ENCODE data around the gene RNF11. TPM values are rescaled to one million over a fixed set of nuclear protein-coding genes. Genes with fewer than 3 reads are reported as not detected.

The RNF11 gene
- total RNA-seq, 1 donor from 2014 or later: 87.3 TPM

- Histone ChIP-seq H3K4me3 (ENCODE audit: low read depth, low read length) (no peak overlapping the region), H3K27me3 (ENCODE audit: control insufficient read depth, insufficient read depth, low read length) (no peaks in the 10 kb centered on the region), H3K36me3 (ENCODE audit: control insufficient read depth, insufficient read depth, low read length) (no peaks in the 10 kb centered on the region)
- DNase-seq (ENCODE audit: low read depth): no peak
- TF ChIP-seq CTCF (IDR thresholded peaks at IDR 0.05; ENCODE audit: insufficient read depth, low read length, poor library complexity, severe bottlenecking): no peak
Measured at GRCh38 chr1:51301844-51302162, 65.7 kb downstream of the RNF11 start.

GRCh38 chr1:51302270-51302669 lies 66.2 kb downstream of the RNF11 start:
- no peaks in the 10 kb centered on the region for H3K27me3 ChIP-seq (ENCODE audit: control insufficient read depth, insufficient read depth, low read length)
- TF ChIP-seq CTCF (IDR thresholded peaks at IDR 0.05; ENCODE audit: insufficient read depth, low read length, poor library complexity, severe bottlenecking): no peak
- DNase-seq (ENCODE audit: low read depth): no peak
- no peak overlapping the region for H3K4me3 ChIP-seq (ENCODE audit: low read depth, low read length)
- H3K36me3 ChIP-seq (ENCODE audit: control insufficient read depth, insufficient read depth, low read length): no peaks in the 10 kb centered on the region

- Histone ChIP-seq H3K27me3 (ENCODE audit: control insufficient read depth, insufficient read depth, low read length) (no peaks in the 10 kb centered on the region), H3K4me3 (ENCODE audit: low read depth, low read length) (no peak overlapping the region), H3K36me3 (ENCODE audit: control insufficient read depth, insufficient read depth, low read length) (no peaks in the 10 kb centered on the region)
- DNase-seq (ENCODE audit: low read depth): no peak
- no peak for TF ChIP-seq CTCF (IDR thresholded peaks at IDR 0.05; ENCODE audit: insufficient read depth, low read length, poor library complexity, severe bottlenecking)
Measured at GRCh38 chr1:51302746-51303145, 66.7 kb downstream of the RNF11 start.

- no peak for DNase-seq (ENCODE audit: low read depth)
- Histone ChIP-seq H3K36me3 (ENCODE audit: control insufficient read depth, insufficient read depth, low read length) (no peaks in the 10 kb centered on the region), H3K27me3 (ENCODE audit: control insufficient read depth, insufficient read depth, low read length) (no peaks in the 10 kb centered on the region), H3K4me3 (ENCODE audit: low read depth, low read length) (no peak overlapping the region)
- no peak for TF ChIP-seq CTCF (IDR thresholded peaks at IDR 0.05; ENCODE audit: insufficient read depth, low read length, poor library complexity, severe bottlenecking)
Measured at GRCh38 chr1:51303315-51303714, 67.2 kb downstream of the RNF11 start.

- no peak for TF ChIP-seq CTCF (IDR thresholded peaks at IDR 0.05; ENCODE audit: insufficient read depth, low read length, poor library complexity, severe bottlenecking)
- Histone ChIP-seq H3K27me3 (ENCODE audit: control insufficient read depth, insufficient read depth, low read length) (no peaks in the 10 kb centered on the region), H3K36me3 (ENCODE audit: control insufficient read depth, insufficient read depth, low read length) (no peaks in the 10 kb centered on the region), H3K4me3 (ENCODE audit: low read depth, low read length) (no peak overlapping the region)
- no peak for DNase-seq (ENCODE audit: low read depth)
Measured at GRCh38 chr1:51303751-51304251, 67.7 kb downstream of the RNF11 start.

GRCh38 chr1:51304360-51304759 lies 68.3 kb downstream of the RNF11 start:
- no peak for TF ChIP-seq CTCF (IDR thresholded peaks at IDR 0.05; ENCODE audit: insufficient read depth, low read length, poor library complexity, severe bottlenecking)
- no peak for DNase-seq (ENCODE audit: low read depth)
- H3K27me3 ChIP-seq (ENCODE audit: control insufficient read depth, insufficient read depth, low read length): no peaks in the 10 kb centered on the region
- H3K36me3 ChIP-seq (ENCODE audit: control insufficient read depth, insufficient read depth, low read length): no peaks in the 10 kb centered on the region
- H3K4me3 ChIP-seq (ENCODE audit: low read depth, low read length): no peak overlapping the region

All from kidney epithelial cell (primary cell).